B cell (primary cell): ENCODE measurements around the gene TP53BP2. TPM values are rescaled to one million over a fixed set of nuclear protein-coding genes. Genes with fewer than 3 reads are reported as not detected.

Source experiments
- ATAC-seq: fragments of 200-7000 bp; cut with Tn5 transposase; one replicate; pipeline ENCODE4 v1.10.0; 2021; ENCODE audit warnings: low read depth, mild to moderate bottlenecking, moderate number of reproducible peaks, moderate library complexity
- CTCF ChIA-PET: fragments of 350-600 bp; sonication (Branson Sonifier 250); formaldehyde crosslinking; loops from one replicate; lab custom pipeline; 2021; ENCODE audit warnings: antibody characterized with exemption, inconsistent platforms; lab: Charles Lee
- POLR2A ChIA-PET: fragments of 350-600 bp; sonication (Branson Sonifier 250); formaldehyde crosslinking; loops from one replicate; lab custom pipeline; 2021; ENCODE audit warnings: antibody characterized with exemption; lab: Charles Lee
- DNase-seq: peaks from one replicate; pipeline ENCODE4 v3.0.0; 2013
- H2AFZ ChIP-seq: 2 replicates; pipeline ENCODE4 v1.6.1; 2012; ENCODE audit warnings: mild to moderate bottlenecking, low read depth, low read length; ENCODE audit not compliant: insufficient read depth, poor library complexity, severe bottlenecking
- H3K27ac ChIP-seq, 2 donors: 1 replicate in 1 of 2; 2 replicates in 1 of 2; pipeline ENCODE4 v1.5.1; 2012 to 2013; ENCODE audit warnings: low read length in 2 of 2, mild to moderate bottlenecking in 2 of 2, moderate library complexity in 1 of 2
- H3K27me3 ChIP-seq, 4 experiments: fragments of 200-600 bp in 1 of 4; sonication (generic) in 1 of 4; replicated peaks in 1 of 4; 1 replicate in 2 of 4; 2 replicates in 2 of 4; pipeline versions ENCODE4 v1.6.1 to v1.7.0; 2013 to 2016; ENCODE audit warnings: low read length in 3 of 4, mild to moderate bottlenecking in 2 of 4, mixed read lengths in 1 of 4, moderate library complexity in 1 of 4; ENCODE audit not compliant: insufficient read depth in 4 of 4, control insufficient read depth in 3 of 4; ENCODE audit errors: control extremely low read depth in 1 of 4
- H3K36me3 ChIP-seq, 2 experiments: replicated peaks in 1 of 2; 1 replicate in 1 of 2; 2 replicates in 1 of 2; pipeline versions ENCODE4 v1.6.1 to v1.7.1; 2013; ENCODE audit warnings: low read length in 1 of 2; ENCODE audit not compliant: insufficient read depth in 2 of 2, control insufficient read depth in 1 of 2; ENCODE audit errors: control extremely low read depth in 1 of 2, extremely low read depth in 1 of 2
- H3K4me1 ChIP-seq, 2 donors: fragments of 200-600 bp in 1 of 2; sonication (generic) in 1 of 2; 1 replicate in 1 of 2; 2 replicates in 1 of 2; pipeline versions ENCODE4 v1.5.1 to v1.6.1; 2013 to 2017; ENCODE audit warnings: low read length in 2 of 2; ENCODE audit not compliant: control insufficient read depth in 2 of 2, insufficient read depth in 2 of 2
- H3K4me2 ChIP-seq: replicated peaks from 2 replicates; pipeline ENCODE3; 2012; ENCODE audit warnings: mild to moderate bottlenecking, low read depth, low read length; ENCODE audit not compliant: poor library complexity, severe bottlenecking
- H3K4me3 ChIP-seq, 5 experiments: fragments of 200-600 bp in 1 of 5; sonication (generic) in 1 of 5; 1 replicate in 3 of 5; 2 replicates in 2 of 5; pipeline versions ENCODE4 v1.5.1 to v1.7.0; 2011 to 2016; ENCODE audit warnings: low read length in 4 of 5, mild to moderate bottlenecking in 4 of 5, low read depth in 2 of 5, control low read depth in 1 of 5, moderate library complexity in 1 of 5; ENCODE audit not compliant: insufficient read depth in 1 of 5; ENCODE audit errors: control extremely low read depth in 1 of 5, extremely low read depth in 1 of 5
- H3K79me2 ChIP-seq: fragments of 200-600 bp; sonication (generic); one replicate; pipeline ENCODE4 v1.6.0; 2016; ENCODE audit warnings: low read length; ENCODE audit not compliant: control insufficient read depth, insufficient read depth
- H3K9ac ChIP-seq: fragments of 200-600 bp; sonication (generic); 2 replicates; pipeline ENCODE4 v1.6.1; 2017; ENCODE audit warnings: mild to moderate bottlenecking, low read length, moderate library complexity
- H3K9me3 ChIP-seq, 3 donors: one replicate each; pipeline versions ENCODE4 v1.6.1 to v1.7.1; 2013; ENCODE audit warnings: low read length in 2 of 3; ENCODE audit not compliant: control insufficient read depth in 2 of 3, insufficient read depth in 1 of 3; ENCODE audit errors: control extremely low read depth in 1 of 3
- H4K20me1 ChIP-seq: 2 replicates; pipeline ENCODE4 v1.6.0; 2012; ENCODE audit warnings: mild to moderate bottlenecking, low read length; ENCODE audit not compliant: insufficient read depth, control insufficient read depth, poor library complexity, severe bottlenecking
- H3K27ac Mint-ChIP-seq: one replicate; pipeline ENCODE4 v1.8.0; 2021; ENCODE audit warnings: mixed read lengths
- H3K27me3 Mint-ChIP-seq: one replicate; pipeline ENCODE4 v1.8.0; 2021; ENCODE audit warnings: mixed read lengths
- H3K4me1 Mint-ChIP-seq: one replicate; pipeline ENCODE4 v1.8.0; 2021; ENCODE audit warnings: mixed read lengths
- H3K4me3 Mint-ChIP-seq: one replicate; pipeline ENCODE4 v1.8.0; 2021; ENCODE audit warnings: mixed read lengths
- H3K9me3 Mint-ChIP-seq: one replicate; pipeline ENCODE4 v1.8.0; 2022; ENCODE audit warnings: mixed read lengths; ENCODE audit not compliant: insufficient read depth
- EZH2 ChIP-seq: IDR thresholded peaks from 2 replicates; pipeline ENCODE4 v1.6.1; 2012; ENCODE audit warnings: borderline replicate concordance, low read depth, mild to moderate bottlenecking, moderate library complexity, low read length; ENCODE audit not compliant: insufficient read depth, poor library complexity, severe bottlenecking
- WGBS: methylation state at CpG from one replicate; pipeline ENCODE4 v1.1.5; 2013; ENCODE audit warnings: missing lambda C conversion rate; ENCODE audit not compliant: insufficient coverage; 5-methylcytosine and 5-hydroxymethylcytosine counted together
- intact Hi-C: fragments of 100-400 bp; cut with micrococcal nuclease; formaldehyde crosslinking; loops from one replicate; pipeline ENCODE4 v1.10.0; 2022
- polyA plus RNA-seq: library from polyadenylated mRNA; depleted of rRNA; stranded (reverse); fragments of >200 nt; gene quantifications from 2 replicates; pipeline ENCODE4 v1.2.3, GENCODE V29; 2012
- total RNA-seq, 2 donors: library from RNA; stranded (reverse); fragments of 120-200 nt in 1 of 2; gene quantifications; 1 replicate in 1 of 2; 2 replicates in 1 of 2; pipeline versions ENCODE4 v1.2.3 to v1.2.4, GENCODE V29; 2013 to 2022
- TF ChIP-seq, protein P1 (sequence below): fragments of 200-600 bp; IDR thresholded peaks from one replicate; pipeline ENCODE4 v1.8.0; 2022; ENCODE audit warnings: antibody characterized with exemption, mild to moderate bottlenecking

TP53BP2 gene
- total and polyA plus RNA-seq, 2 donors (not counting 1 experiment from before 2014, with no cell fraction given): 10.8 to 40.0 TPM

- Histone ChIP-seq H3K4me2 (no peak overlapping the region), H3K4me3 (no peak overlapping the region), H2AFZ (no peak overlapping the region), H3K27me3 (peaks cover 0 to 16% (median 13%) of the 10 kb centered on the region in 4 experiments), H3K36me3 (no peaks in the 10 kb centered on the region), H3K27ac (no peak overlapping the region), H3K9ac (no peak overlapping the region), H4K20me1 (no peaks in the 10 kb centered on the region), H3K79me2 (no peaks in the 10 kb centered on the region), H3K9me3 (peaks cover 0 to 6% (median 2%) of the 10 kb centered on the region in 3 donors), H3K4me1 (no peaks in the 10 kb centered on the region)
- TF ChIP-seq, protein P1, sequence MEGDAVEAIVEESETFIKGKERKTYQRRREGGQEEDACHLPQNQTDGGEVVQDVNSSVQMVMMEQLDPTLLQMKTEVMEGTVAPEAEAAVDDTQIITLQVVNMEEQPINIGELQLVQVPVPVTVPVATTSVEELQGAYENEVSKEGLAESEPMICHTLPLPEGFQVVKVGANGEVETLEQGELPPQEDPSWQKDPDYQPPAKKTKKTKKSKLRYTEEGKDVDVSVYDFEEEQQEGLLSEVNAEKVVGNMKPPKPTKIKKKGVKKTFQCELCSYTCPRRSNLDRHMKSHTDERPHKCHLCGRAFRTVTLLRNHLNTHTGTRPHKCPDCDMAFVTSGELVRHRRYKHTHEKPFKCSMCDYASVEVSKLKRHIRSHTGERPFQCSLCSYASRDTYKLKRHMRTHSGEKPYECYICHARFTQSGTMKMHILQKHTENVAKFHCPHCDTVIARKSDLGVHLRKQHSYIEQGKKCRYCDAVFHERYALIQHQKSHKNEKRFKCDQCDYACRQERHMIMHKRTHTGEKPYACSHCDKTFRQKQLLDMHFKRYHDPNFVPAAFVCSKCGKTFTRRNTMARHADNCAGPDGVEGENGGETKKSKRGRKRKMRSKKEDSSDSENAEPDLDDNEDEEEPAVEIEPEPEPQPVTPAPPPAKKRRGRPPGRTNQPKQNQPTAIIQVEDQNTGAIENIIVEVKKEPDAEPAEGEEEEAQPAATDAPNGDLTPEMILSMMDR: no peak
- no peak for TF ChIP-seq EZH2
- Mint-ChIP-seq H3K4me1 (no peaks in the 10 kb centered on the region), H3K27me3 (peaks cover 30% of the 10 kb centered on the region), H3K4me3 (no peak overlapping the region), H3K27ac (no peak overlapping the region), H3K9me3 (no peaks in the 10 kb centered on the region)
- DNase-seq: no peak
- POLR2A ChIA-PET: no interaction called here
- CTCF ChIA-PET: no interaction called here
- no peak for ATAC-seq
- WGBS: 50% methylated on average over 2 of the region's 6 CpGs
- intact Hi-C loops: no loop called here
Observed at GRCh38 chr1:223876590-223876989, 30.8 kb upstream of the TP53BP2 start.

DNA sequence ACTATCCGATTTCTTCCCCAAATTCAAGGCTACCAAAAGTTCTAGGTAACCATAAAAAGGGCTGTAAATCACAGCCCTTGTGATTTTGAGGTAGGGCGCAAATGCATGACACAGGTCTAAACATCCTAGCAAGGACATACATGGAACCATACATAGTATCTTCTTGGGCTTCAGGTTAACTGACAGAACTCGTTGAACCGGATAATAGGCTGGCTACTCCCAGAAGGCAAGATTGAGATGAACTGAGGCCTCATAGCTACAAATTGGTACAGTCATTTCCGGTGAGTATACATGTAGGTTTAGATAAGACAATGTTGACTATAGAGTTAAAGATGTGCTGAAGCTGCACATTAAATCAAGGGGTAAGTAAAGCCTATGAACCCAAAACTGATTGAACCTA lies 27.3 kb upstream of the TP53BP2 start:
- Histone ChIP-seq H3K79me2 (no peaks in the 10 kb centered on the region), H3K27ac (no peak overlapping the region), H4K20me1 (no peaks in the 10 kb centered on the region), H3K4me2 (no peak overlapping the region), H3K9ac (no peak overlapping the region), H3K27me3 (peaks cover 0 to 22% (median 13%) of the 10 kb centered on the region in 4 experiments), H3K4me3 (no peak overlapping the region), H3K36me3 (no peaks in the 10 kb centered on the region), H3K4me1 (no peaks in the 10 kb centered on the region), H2AFZ (no peak overlapping the region), H3K9me3 (peaks cover 0 to 6% (median 1%) of the 10 kb centered on the region in 3 donors)
- ChIA-PET CTCF (interaction anchor here (1.0 kb wide), 1 partner anchor 28 kb away, joined by 3 read pairs; no protein-coding TSS in a partner anchor), POLR2A (no interaction called here)
- intact Hi-C loops: no loop called here
- WGBS: 96% methylated on average over 3 of the region's 5 CpGs
- no peak for TF ChIP-seq EZH2
- TF ChIP-seq, protein P1: no peak
- Mint-ChIP-seq H3K4me3 (no peak overlapping the region), H3K27ac (no peak overlapping the region), H3K9me3 (no peaks in the 10 kb centered on the region), H3K4me1 (no peaks in the 10 kb centered on the region), H3K27me3 (peaks cover 36% of the 10 kb centered on the region)
- DNase-seq (no peak), ATAC-seq (no peak)
